GM12864 (cell line): ENCODE measurements around the gene PRKD1.

ENCODE experiments used
- DNase-seq: peaks from one replicate; pipeline ENCODE4 v3.0.0-alpha.2; 2011; ENCODE audit warnings: low read depth
- H3K4me3 ChIP-seq: 2 replicates; pipeline ENCODE4 v1.5.1; 2011; ENCODE audit warnings: mild to moderate bottlenecking, low read depth, low read length, control low read depth
- TF ChIP-seq, protein P1 (sequence below): IDR thresholded peaks from 2 replicates; pipeline ENCODE4 v1.5.1; 2011; ENCODE audit warnings: low read depth, mild to moderate bottlenecking, moderate library complexity, low read length, control low read depth, inconsistent platforms; ENCODE audit errors: missing control alignments

Gene PRKD1

DNA sequence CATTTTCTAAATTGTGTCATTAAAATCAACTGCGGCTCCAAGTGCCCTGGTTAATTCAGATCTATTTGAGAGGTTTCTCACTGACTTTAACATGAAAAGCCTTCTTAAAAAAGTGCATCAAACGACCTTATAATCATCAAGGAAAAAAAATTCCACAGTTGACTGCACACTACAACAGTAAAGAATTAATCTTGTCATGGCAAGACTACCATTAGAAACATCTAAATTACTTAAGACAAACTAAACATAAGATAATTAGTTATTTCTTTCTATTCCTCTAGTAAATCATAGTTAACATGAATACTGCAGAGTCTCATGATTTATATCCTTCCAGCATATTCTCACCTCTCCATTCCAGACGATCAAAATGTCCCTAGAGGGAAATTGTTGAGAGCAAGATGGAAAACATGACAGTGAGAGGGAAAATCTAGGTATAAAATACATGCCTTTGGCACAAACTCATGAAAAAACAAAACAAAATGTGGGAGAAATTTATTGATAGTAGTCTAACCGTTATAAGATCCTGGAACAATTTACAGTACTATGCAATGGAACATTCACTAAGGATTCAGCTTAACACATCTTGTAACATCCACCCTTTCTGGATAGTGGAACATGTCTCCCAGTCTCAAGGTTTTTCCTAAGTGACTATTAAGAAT is 112.5 kb downstream of the PRKD1 start:
- TF ChIP-seq, protein P1, sequence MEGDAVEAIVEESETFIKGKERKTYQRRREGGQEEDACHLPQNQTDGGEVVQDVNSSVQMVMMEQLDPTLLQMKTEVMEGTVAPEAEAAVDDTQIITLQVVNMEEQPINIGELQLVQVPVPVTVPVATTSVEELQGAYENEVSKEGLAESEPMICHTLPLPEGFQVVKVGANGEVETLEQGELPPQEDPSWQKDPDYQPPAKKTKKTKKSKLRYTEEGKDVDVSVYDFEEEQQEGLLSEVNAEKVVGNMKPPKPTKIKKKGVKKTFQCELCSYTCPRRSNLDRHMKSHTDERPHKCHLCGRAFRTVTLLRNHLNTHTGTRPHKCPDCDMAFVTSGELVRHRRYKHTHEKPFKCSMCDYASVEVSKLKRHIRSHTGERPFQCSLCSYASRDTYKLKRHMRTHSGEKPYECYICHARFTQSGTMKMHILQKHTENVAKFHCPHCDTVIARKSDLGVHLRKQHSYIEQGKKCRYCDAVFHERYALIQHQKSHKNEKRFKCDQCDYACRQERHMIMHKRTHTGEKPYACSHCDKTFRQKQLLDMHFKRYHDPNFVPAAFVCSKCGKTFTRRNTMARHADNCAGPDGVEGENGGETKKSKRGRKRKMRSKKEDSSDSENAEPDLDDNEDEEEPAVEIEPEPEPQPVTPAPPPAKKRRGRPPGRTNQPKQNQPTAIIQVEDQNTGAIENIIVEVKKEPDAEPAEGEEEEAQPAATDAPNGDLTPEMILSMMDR, result no peak
- no peak for DNase-seq
- no peak overlapping the region for H3K4me3 ChIP-seq

DNA sequence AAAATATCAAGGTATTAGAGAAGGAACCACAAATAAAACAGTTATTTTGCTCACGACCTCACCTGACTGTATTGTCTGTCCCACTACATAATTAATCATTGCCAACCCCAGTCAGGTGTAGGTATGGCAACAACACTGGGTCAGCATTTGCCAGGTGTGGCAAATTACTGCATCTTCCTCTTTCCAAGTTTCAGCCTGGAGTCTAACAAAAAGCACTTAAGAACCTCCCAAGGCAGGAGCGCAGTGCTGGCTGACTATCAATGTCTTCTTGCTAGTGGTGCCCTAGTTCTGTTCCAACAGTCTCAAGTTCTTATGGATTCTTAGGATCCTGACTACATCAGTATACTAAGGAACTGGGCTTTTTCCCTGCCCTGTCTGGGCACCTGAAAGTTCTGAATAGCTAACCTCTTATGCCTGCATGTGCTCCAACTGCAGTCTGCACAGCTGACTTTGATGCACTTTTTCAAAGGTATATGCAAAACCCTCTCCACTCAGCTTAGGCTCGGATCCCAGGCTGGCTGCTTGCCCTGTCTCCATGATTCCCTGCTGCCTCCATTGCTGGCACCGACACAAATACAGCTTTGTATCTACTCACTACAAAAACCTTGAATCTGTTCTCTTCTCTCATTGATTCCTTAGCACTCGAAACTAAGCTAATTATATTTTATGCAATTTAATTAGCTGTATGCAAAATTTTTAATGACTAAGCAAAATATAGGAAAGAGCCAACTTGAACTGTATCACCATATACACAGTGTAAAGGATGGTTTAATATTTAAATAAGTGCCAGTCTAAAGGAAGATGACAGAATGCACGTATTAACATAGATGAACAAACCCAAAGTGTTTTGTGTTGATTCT is 113.3 kb downstream of the PRKD1 start:
- DNase-seq, result no peak
- TF ChIP-seq, protein P1, result no peak
- no peak overlapping the region for H3K4me3 ChIP-seq

DNA sequence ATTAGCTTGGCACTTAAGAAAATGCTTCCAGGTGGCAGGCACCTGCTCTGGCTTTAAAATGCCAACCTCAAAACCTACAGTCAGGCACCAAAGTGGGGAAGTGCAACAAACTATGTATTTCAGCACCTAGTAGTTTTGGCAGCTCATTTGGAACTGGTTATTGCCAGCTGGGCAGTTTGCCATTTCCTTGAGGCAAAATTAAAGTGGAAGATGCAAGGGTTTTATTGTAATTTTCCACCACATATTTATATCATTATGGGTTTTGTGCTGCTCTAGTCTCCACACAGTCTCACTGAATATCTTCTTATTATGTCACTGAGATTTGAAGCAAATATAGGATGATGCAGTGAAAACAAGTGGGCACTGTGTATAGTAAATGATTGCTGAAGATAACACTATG is 117.0 kb downstream of the PRKD1 start:
- no peak overlapping the region for H3K4me3 ChIP-seq
- DNase-seq, result no peak
- TF ChIP-seq, protein P1, result no peak

DNA sequence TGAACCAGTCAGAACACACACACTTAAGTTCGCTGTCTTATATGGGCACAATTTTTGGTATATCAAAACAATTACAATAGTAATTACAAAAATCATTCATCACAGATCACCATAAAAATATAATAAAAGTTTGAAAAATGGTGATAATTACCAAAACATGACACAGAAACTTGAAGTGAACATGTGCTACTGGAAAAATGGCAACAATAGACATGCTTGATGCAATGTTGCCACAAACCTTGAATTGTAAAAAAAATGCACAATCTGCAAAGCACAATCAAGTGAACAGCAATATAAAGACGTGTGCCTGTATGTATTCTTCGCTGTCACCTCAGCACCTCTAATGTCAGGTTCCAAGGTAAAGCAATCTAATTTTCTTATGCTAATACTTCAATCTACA is 117.6 kb downstream of the PRKD1 start:
- TF ChIP-seq, protein P1, result no peak
- H3K4me3 ChIP-seq, result no peak overlapping the region
- DNase-seq, result no peak

DNA sequence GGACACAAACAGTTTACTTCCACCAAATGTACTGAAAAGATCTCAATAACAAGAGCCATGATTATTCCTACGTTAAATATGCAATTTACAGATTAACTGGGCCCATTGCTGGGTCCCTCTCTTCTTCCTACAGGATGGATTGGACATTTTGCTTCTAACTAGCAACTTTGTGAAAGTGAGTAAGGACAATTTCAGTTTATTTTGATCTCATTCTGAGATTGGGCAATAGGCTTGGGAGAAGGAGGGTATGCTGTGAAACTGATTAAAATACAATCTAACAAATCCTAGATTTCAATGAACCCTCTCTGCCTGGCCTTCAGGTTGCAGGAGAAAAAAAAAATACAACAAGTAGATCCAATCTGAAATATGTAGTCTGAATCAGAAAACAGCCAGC is 121.5 kb downstream of the PRKD1 start:
- TF ChIP-seq, protein P1, result no peak
- DNase-seq, result no peak

DNA sequence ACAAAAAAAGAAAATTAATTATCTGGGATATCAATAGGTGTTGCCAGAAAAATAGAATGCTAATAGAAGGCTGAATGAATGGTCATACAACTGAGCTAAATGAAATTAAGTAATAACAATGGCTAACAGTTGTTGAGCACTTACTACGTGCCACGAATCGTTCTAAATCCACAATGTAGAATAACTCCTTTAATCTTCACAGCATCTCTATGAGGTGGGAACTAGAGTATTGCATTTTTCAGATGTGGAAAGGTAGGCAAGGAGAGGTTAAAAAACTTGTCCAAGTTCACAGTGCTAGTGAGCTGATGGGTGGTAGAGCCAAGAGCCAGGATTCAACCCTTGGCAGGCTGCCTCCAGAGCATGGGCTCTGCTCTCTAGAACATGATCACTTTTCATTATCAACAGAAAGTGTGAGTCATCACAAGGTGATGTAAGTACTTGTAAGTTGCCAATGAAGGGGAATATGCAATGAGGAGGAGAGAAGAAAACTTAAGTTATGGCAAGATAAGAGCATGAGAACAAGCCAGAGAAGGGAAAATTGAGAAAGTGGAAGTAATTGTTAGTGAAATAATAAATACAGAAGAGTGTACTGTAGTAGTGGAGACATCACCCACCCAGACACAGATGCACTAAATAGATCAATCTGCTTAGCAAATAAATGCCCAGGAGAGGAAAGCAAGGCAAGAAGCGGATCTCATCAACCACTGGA is 122.1 kb downstream of the PRKD1 start:
- H3K4me3 ChIP-seq, result no peak overlapping the region
- TF ChIP-seq, protein P1, result no peak
- no peak for DNase-seq

More for the DNA sequence above, 121.5 kb downstream of the PRKD1 start:
- no peak overlapping the region for H3K4me3 ChIP-seq
